H1 (cell line): ENCODE data around the gene CSF1. TPM values are rescaled to one million over a fixed set of nuclear protein-coding genes. Genes with fewer than 3 reads are reported as not detected.

Experiments used
- EGR1 ChIP-seq: IDR thresholded peaks from 2 replicates; pipeline ENCODE4 v1.6.1; 2011; ENCODE audit warnings: low read depth, low read length, borderline replicate concordance
- TCF12 ChIP-seq: IDR thresholded peaks from 2 replicates; pipeline ENCODE4 v1.6.1; 2011; ENCODE audit warnings: low read depth, mild to moderate bottlenecking, low read length
- polyA plus RNA-seq, 7 experiments: library from polyadenylated mRNA; depleted of rRNA in 3 of 7; stranded (reverse) in 5 of 7; unstranded in 2 of 7; fragments of >200 nt in 5 of 7; fragments of 200-250 nt in 2 of 7; gene quantifications; 1 replicate in 5 of 7; 2 replicates in 1 of 7; 4 replicates in 1 of 7; pipeline versions ENCODE4 v1.2.1 to v1.2.3, GENCODE V29; 2011 to 2013; ENCODE audit warnings: missing spikeins in 2 of 7, mixed read lengths in 2 of 7
- total RNA-seq: library from RNA; stranded (reverse); fragmentation: NEBNext Ultra II Directional; extraction: Animal tissue kit (Norgen Biotek cat#: 25700); gene quantifications from 2 replicates; pipeline ENCODE4 v1.2.1, GENCODE V29; 2021

Gene CSF1
- total and polyA plus RNA-seq, 2 of the 8 experiments (the other 6 are each of a cell fraction or from before 2014, with no cell fraction given) = 3.3 to 5.4 TPM

GRCh38 chr1:109977657-109978378 lies 67.2 kb downstream of the CSF1 start (continued):
- TF ChIP-seq EGR1 = no peak
- TF ChIP-seq TCF12 = no peak
- TF ChIP-seq, all 59 proteins: peak for 0
